Mononuclear cell (primary cell): ENCODE data around the gene DOC2A. TPM values are rescaled to one million over a fixed set of nuclear protein-coding genes. Genes with fewer than 3 reads are reported as not detected.

Source experiments
- H3K27me3 ChIP-seq: 2 replicates; pipeline ENCODE4 v1.6.0; 2011; ENCODE audit warnings: low read length, control low read depth; ENCODE audit not compliant: insufficient read depth
- H3K4me1 ChIP-seq: 2 replicates; pipeline ENCODE4 v1.5.1; 2011; ENCODE audit warnings: mild to moderate bottlenecking, low read length, control low read depth; ENCODE audit not compliant: insufficient read depth
- H3K4me3 ChIP-seq: 2 replicates; pipeline ENCODE4 v1.5.1; 2011; ENCODE audit warnings: mild to moderate bottlenecking, low read length, moderate library complexity
- H3K9me3 ChIP-seq: 2 replicates; pipeline ENCODE4 v1.5.1; 2011; ENCODE audit warnings: low read depth, mild to moderate bottlenecking, control low read depth, low read length
- total RNA-seq: library from RNA; depleted of rRNA; stranded (reverse); fragments of >200 nt; gene quantifications from one replicate; pipeline ENCODE4 v1.2.3, GENCODE V29; 2012

DOC2A gene
- total RNA-seq, 1 donor = not detected

- Histone ChIP-seq H3K4me3 (no peak overlapping the region), H3K27me3 (no peaks in the 10 kb centered on the region), H3K4me1 (no peaks in the 10 kb centered on the region), H3K9me3 (no peaks in the 10 kb centered on the region)
Measured at GRCh38 chr16:30003670-30004423, 7.0 kb downstream of the DOC2A start.

- H3K9me3 ChIP-seq = no peaks in the 10 kb centered on the region
- no peaks in the 10 kb centered on the region for H3K4me1 ChIP-seq
- H3K27me3 ChIP-seq = no peaks in the 10 kb centered on the region
Measured at GRCh38 chr16:30002614-30003346, 8.0 kb downstream of the DOC2A start.

GRCh38 chr16:30000735-30001631, 9.8 kb downstream of the DOC2A start:
- Histone ChIP-seq H3K27me3 (no peaks in the 10 kb centered on the region), H3K9me3 (no peaks in the 10 kb centered on the region), H3K4me3 (no peak overlapping the region), H3K4me1 (peaks cover 10% of the 10 kb centered on the region)

More at GRCh38 chr16:30002614-30003346, 8.0 kb downstream of the DOC2A start:
- H3K4me3 ChIP-seq = no peak overlapping the region

- H3K9me3 ChIP-seq = no peaks in the 10 kb centered on the region
- no peak overlapping the region for H3K4me3 ChIP-seq
- peaks cover 16% of the 10 kb centered on the region for H3K4me1 ChIP-seq
- no peaks in the 10 kb centered on the region for H3K27me3 ChIP-seq
Measured at GRCh38 chr16:29999605-30000004, 11.2 kb downstream of the DOC2A start.

GRCh38 chr16:29996766-29997250, 14.0 kb downstream of the DOC2A start:
- Histone ChIP-seq H3K27me3 (no peaks in the 10 kb centered on the region), H3K4me3 (peak overlapping the region; percentile 96), H3K9me3 (no peaks in the 10 kb centered on the region), H3K4me1 (peaks cover 28% of the 10 kb centered on the region)

DNA sequence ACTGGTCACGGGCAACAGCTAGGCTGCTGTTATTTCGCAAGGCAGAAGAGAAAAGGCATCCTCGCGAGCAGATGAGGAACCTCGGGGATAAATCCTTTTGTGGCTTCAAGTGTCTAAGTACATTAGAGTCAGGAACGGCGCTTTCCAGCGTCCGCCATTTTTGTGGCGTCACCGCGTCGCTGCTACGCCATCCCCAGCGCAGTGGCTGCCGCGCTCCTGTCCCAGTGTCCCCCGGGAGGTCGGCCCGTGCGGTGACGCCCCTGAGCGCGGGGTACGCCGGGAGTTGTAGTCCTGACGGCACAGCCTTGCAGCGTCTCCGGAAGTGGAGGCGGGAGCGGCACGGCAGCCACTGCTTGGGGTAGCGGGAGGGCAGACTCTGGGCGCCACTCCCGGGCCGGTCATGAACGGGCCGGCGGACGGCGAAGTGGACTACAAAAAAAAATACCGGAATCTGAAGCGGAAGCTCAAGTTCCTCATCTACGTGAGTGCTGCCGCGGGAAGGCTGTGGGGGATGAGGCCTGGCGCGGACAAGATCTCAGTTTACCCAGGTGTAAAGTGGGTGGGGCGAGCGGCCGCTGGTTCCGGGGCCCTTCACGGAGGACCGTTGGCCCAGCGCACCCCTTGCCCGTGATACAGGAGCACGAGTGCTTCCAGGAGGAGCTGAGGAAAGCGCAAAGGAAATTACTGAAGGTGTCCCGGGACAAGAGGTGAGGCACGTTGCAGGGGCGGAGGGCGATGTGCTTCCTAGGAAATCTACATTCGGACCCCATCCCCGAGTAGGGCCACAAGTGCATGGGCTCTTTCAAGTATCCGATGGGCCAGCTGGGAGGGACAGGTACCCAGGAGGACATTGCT, 14.7 kb downstream of the DOC2A start, which contains the start of gene INO80E:
Gene INO80E, plus strand, starts transcription at position 331 of the 855 bp plus-strand sequence. Its CDS starts 70 bp downstream, at position 401.
- Histone ChIP-seq H3K27me3 (no peaks in the 10 kb centered on the region), H3K4me1 (peaks cover 28% of the 10 kb centered on the region), H3K4me3 (peak within 1 kb of the TSS; percentile 96), H3K9me3 (no peaks in the 10 kb centered on the region)

- peak within 1 kb of the TSS; percentile 96 for H3K4me3 ChIP-seq
- no peaks in the 10 kb centered on the region for H3K9me3 ChIP-seq
- H3K27me3 ChIP-seq = no peaks in the 10 kb centered on the region
- H3K4me1 ChIP-seq = peaks cover 28% of the 10 kb centered on the region
Measured at GRCh38 chr16:29995324-29995910, 15.4 kb downstream of the DOC2A start, which contains the start of gene HIRIP3. TSS of gene HIRIP3 (minus strand) at chr16:29995617. CDS start at chr16:29995605, 12 bp downstream.

GRCh38 chr16:29994600-29995323, 16.1 kb downstream of the DOC2A start:
- H3K9me3 ChIP-seq = no peaks in the 10 kb centered on the region
- peaks cover 28% of the 10 kb centered on the region for H3K4me1 ChIP-seq
- no peaks in the 10 kb centered on the region for H3K27me3 ChIP-seq
- peak overlapping the region; percentile 96 for H3K4me3 ChIP-seq

DNA sequence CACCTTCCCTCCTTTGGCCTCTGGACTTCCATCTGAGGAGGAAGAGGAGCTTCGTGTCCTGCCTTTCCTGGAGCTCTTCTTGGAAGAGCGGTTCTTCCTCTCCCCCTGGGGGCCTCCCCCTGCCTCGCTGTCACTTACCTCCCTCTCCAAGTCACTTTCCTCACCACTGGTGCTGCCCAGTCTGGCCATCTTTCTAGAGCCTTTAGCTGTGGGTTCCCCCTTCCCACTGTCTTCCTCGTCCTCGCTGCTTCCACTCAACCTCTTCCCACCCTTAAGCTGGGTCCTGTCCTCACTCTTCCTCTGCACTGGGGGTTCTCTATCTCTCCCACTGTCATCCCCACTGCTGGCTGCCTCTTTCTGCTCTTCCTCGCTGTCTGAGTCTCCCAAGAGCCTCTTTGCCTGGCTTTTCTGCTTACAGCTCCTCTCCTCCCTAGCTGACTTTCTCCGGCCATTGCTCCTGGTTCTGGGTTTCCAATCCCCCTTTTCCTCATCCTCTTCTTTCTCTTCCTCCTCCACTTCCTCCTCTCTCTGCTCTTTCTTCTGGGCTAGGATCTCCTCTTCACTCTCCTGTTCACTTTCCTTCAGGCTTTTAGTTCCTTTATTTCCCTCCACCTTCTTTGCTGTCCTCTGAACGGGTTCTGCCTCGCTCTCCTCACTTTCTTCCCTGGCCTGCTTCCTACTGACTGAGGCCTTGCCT, 16.8 kb downstream of the DOC2A start:
- Histone ChIP-seq H3K4me1 (peaks cover 28% of the 10 kb centered on the region), H3K4me3 (no peak overlapping the region)

DNA sequence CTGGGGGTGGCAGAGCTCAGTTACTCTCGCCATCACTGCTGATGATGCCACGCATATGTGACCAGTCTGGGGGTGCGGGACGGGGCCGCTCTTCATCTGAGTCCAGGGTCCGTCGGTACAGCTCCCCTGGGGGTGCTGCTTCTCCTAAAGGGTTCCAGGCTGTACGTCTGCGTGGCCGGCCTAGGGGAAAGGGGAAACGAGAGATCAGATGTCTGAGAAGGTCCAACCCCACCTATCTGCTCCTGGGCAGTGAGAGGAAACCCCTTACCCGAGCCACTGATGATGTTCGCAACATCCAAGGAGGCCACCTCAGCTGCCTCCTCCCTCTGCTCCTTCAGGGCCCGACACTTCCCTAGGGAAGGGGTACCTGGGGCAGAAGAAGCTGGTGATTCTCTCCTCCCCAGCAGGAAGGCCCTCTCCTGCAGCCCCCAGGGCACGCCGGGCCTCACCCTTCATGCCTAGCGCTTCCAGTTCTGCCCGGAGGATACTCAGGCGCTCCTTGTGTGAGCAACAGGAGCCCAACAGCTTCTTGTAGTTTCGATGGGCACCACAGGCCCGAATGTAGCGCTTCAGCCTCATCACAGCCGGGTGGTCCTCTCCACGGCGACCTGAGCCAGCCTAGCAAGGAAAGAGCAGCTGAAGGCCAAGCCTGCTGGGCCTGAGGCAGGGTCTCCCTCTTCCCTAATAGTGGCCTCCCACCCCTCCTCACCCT, 17.5 kb downstream of the DOC2A start:
- Histone ChIP-seq H3K4me1 (peaks cover 28% of the 10 kb centered on the region), H3K9me3 (no peaks in the 10 kb centered on the region), H3K4me3 (no peak overlapping the region), H3K27me3 (no peaks in the 10 kb centered on the region)

More for the DNA sequence above, 16.8 kb downstream of the DOC2A start:
- H3K9me3 ChIP-seq = no peaks in the 10 kb centered on the region
- no peaks in the 10 kb centered on the region for H3K27me3 ChIP-seq

GRCh38 chr16:29992344-29992967, 18.4 kb downstream of the DOC2A start:
- Histone ChIP-seq H3K9me3 (no peaks in the 10 kb centered on the region), H3K4me1 (peaks cover 28% of the 10 kb centered on the region), H3K4me3 (no peak overlapping the region), H3K27me3 (no peaks in the 10 kb centered on the region)

GRCh38 chr16:29991571-29991904, 19.3 kb downstream of the DOC2A start:
- Histone ChIP-seq H3K4me1 (peaks cover 20% of the 10 kb centered on the region), H3K9me3 (no peaks in the 10 kb centered on the region), H3K4me3 (no peak overlapping the region), H3K27me3 (no peaks in the 10 kb centered on the region)
